Measurements from ENCODE around the gene LAT.

Gene LAT

DNA sequence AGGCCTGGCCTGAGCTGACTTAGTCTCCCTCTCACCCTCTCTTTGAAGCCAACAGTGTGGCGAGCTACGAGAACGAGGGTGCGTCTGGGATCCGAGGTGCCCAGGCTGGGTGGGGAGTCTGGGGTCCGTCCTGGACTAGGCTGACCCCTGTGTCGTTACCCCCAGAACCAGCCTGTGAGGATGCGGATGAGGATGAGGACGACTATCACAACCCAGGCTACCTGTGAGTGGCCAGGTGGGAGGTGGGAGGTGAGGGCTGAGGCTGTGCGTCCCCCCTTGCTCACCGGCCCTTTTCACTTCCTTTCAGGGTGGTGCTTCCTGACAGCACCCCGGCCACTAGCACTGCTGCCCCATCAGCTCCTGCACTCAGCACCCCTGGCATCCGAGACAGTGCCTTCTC is 1.6 kb downstream of the LAT start:
- no peaks in the 10 kb centered on the region for H3K9me2 ChIP-seq (replicated peaks; ENCODE audit: insufficient read depth, low read length)
- H3K27ac ChIP-seq (ENCODE audit: low read length): no peak overlapping the region
- no peaks in the 10 kb centered on the region for H3K9me3 ChIP-seq (replicated peaks; ENCODE audit: insufficient read depth, low read length)
- H3K9ac ChIP-seq (ENCODE audit: low read length): no peak overlapping the region
- TF ChIP-seq, protein P1, sequence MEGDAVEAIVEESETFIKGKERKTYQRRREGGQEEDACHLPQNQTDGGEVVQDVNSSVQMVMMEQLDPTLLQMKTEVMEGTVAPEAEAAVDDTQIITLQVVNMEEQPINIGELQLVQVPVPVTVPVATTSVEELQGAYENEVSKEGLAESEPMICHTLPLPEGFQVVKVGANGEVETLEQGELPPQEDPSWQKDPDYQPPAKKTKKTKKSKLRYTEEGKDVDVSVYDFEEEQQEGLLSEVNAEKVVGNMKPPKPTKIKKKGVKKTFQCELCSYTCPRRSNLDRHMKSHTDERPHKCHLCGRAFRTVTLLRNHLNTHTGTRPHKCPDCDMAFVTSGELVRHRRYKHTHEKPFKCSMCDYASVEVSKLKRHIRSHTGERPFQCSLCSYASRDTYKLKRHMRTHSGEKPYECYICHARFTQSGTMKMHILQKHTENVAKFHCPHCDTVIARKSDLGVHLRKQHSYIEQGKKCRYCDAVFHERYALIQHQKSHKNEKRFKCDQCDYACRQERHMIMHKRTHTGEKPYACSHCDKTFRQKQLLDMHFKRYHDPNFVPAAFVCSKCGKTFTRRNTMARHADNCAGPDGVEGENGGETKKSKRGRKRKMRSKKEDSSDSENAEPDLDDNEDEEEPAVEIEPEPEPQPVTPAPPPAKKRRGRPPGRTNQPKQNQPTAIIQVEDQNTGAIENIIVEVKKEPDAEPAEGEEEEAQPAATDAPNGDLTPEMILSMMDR (IDR thresholded peaks at IDR 0.05; ENCODE audit: low read length): no peak
- TF ChIP-seq EZH2phosphoT487 (IDR thresholded peaks at IDR 0.05; ENCODE audit: low read length) (no peak), EZH2 (optimal IDR thresholded peaks at IDR 0.05; ENCODE audit: low read depth, low read length) (no peak)
- H3K79me2 ChIP-seq (ENCODE audit: low read length): peaks cover 9% of the 10 kb centered on the region; the same call in 1 of the 2 replicates
- H3K4me3 ChIP-seq (ENCODE audit: low read length): no peak overlapping the region
- DNase-seq: no peak
- peaks cover 13% of the 10 kb centered on the region for H3K4me1 ChIP-seq (ENCODE audit: low read length)
- H2AFZ ChIP-seq (ENCODE audit: low read length): no peak overlapping the region
- H3K4me2 ChIP-seq (ENCODE audit: low read depth, low read length): no peak overlapping the region
- no peaks in the 10 kb centered on the region for H3K36me3 ChIP-seq (replicated peaks; ENCODE audit: insufficient read depth, low read length)
- no peaks in the 10 kb centered on the region for H4K20me1 ChIP-seq (ENCODE audit: insufficient read depth, low read length)
- H3K27me3 ChIP-seq (replicated peaks; ENCODE audit: insufficient read depth, low read length): no peaks in the 10 kb centered on the region
- no peaks in the 10 kb centered on the region for H3F3A ChIP-seq (ENCODE audit: insufficient read depth, low read length)

DNA sequence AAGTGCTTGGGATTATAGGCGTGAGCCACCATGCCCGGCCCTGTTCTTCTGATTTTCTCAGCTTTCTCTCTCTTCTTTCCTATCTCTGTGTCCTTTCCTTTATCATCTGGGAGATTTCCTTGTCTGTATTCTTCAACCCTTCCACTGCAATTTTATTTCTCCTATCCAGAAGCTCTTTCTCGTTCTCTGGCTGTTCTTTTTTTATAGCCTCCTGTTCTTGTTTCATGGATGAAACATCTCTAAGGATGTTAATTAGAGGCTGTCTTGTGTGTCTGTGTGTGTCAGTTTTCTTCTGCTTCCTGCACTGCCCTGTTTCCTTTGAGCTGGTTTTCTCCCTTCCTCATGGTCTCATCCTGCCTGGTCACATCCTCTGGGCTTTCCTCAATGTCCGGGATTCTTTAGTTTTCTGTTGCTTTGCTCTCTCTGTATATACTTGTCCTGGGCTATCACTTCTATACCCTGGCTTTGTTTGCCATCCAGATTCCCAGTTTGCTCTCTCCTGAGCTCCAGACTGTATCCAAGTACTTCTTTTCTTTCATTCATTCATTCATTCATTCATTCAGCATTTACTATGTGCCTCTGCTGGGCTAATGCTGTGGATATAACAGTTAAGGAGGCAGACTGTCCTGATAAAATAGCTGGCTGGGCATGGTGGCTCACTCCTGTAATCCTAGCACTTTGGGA is 2.5 kb downstream of the LAT start:
- no peak for DNase-seq
- no peaks in the 10 kb centered on the region for H3F3A ChIP-seq (ENCODE audit: insufficient read depth, low read length)
- peaks cover 13% of the 10 kb centered on the region for H3K4me1 ChIP-seq (ENCODE audit: low read length)
- no peaks in the 10 kb centered on the region for H3K36me3 ChIP-seq (replicated peaks; ENCODE audit: insufficient read depth, low read length)
- no peak overlapping the region for H3K4me3 ChIP-seq (ENCODE audit: low read length)
- H3K4me2 ChIP-seq (ENCODE audit: low read depth, low read length): no peak overlapping the region
- H3K27ac ChIP-seq (ENCODE audit: low read length): no peak overlapping the region
- H3K9me3 ChIP-seq (replicated peaks; ENCODE audit: insufficient read depth, low read length): no peaks in the 10 kb centered on the region
- no peaks in the 10 kb centered on the region for H3K27me3 ChIP-seq (replicated peaks; ENCODE audit: insufficient read depth, low read length)
- H3K9ac ChIP-seq (ENCODE audit: low read length): no peak overlapping the region
- H3K79me2 ChIP-seq (ENCODE audit: low read length): peaks cover 9% of the 10 kb centered on the region; the same call in 1 of the 2 replicates
- no peaks in the 10 kb centered on the region for H3K9me2 ChIP-seq (replicated peaks; ENCODE audit: insufficient read depth, low read length)
- no peaks in the 10 kb centered on the region for H4K20me1 ChIP-seq (ENCODE audit: insufficient read depth, low read length)
- no peak overlapping the region for H2AFZ ChIP-seq (ENCODE audit: low read length)
- TF ChIP-seq EZH2phosphoT487 (IDR thresholded peaks at IDR 0.05; ENCODE audit: low read length): no peak
- no peak for TF ChIP-seq EZH2 (optimal IDR thresholded peaks at IDR 0.05; ENCODE audit: low read depth, low read length)
- TF ChIP-seq, protein P1 (IDR thresholded peaks at IDR 0.05; ENCODE audit: low read length): no peak

DNA sequence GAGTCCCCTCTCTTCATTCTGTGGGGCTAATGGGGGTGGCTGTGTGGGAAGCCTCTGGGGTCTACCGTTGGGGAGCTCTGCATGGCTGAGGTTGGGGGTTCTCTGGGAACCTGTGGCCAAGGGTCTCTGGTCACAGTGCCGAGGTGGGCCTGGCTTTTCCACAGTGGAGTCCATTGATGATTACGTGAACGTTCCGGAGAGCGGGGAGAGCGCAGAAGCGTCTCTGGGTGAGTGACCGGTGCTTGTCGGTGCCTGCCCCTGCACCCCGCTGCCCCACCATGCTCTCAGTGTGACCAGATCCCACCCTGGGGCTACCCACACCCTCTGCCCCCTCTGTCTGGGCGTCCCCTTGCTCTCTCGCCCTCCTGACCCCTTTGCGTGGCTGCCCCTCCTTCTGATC is 4.5 kb downstream of the LAT start:
- no peak overlapping the region for H3K9ac ChIP-seq (ENCODE audit: low read length)
- H3F3A ChIP-seq (ENCODE audit: insufficient read depth, low read length): no peaks in the 10 kb centered on the region
- no peak overlapping the region for H3K4me2 ChIP-seq (ENCODE audit: low read depth, low read length)
- H3K4me3 ChIP-seq (ENCODE audit: low read length): no peak overlapping the region
- H3K36me3 ChIP-seq (replicated peaks; ENCODE audit: insufficient read depth, low read length): no peaks in the 10 kb centered on the region
- no peaks in the 10 kb centered on the region for H3K9me3 ChIP-seq (replicated peaks; ENCODE audit: insufficient read depth, low read length)
- DNase-seq: no peak
- no peaks in the 10 kb centered on the region for H4K20me1 ChIP-seq (ENCODE audit: insufficient read depth, low read length)
- H2AFZ ChIP-seq (ENCODE audit: low read length): no peak overlapping the region
- H3K27ac ChIP-seq (ENCODE audit: low read length): no peak overlapping the region
- no peak for TF ChIP-seq EZH2 (optimal IDR thresholded peaks at IDR 0.05; ENCODE audit: low read depth, low read length)
- TF ChIP-seq, protein P1 (IDR thresholded peaks at IDR 0.05; ENCODE audit: low read length): no peak
- no peaks in the 10 kb centered on the region for H3K27me3 ChIP-seq (replicated peaks; ENCODE audit: insufficient read depth, low read length)
- H3K4me1 ChIP-seq (ENCODE audit: low read length): peaks cover 8% of the 10 kb centered on the region
- peaks cover 9% of the 10 kb centered on the region; the same call in 1 of the 2 replicates for H3K79me2 ChIP-seq (ENCODE audit: low read length)
- H3K9me2 ChIP-seq (replicated peaks; ENCODE audit: insufficient read depth, low read length): no peaks in the 10 kb centered on the region

Data from MM.1S (cell line).